HFFc6 (cell line): ENCODE measurements around the gene SMAD3. TPM values are rescaled to one million over a fixed set of nuclear protein-coding genes. Genes with fewer than 3 reads are reported as not detected.

Experiments used
- DNase-seq: peaks from one replicate; pipeline ENCODE4 v3.0.0-alpha.2; 2018
- H3K27ac Mint-ChIP-seq: 2 replicates; pipeline ENCODE4 v1.8.0; 2020; ENCODE audit warnings: mild to moderate bottlenecking, mixed read lengths
- H3K27me3 Mint-ChIP-seq: 2 replicates; pipeline ENCODE4 v1.8.0; 2021; ENCODE audit warnings: mild to moderate bottlenecking, moderate library complexity, mixed read lengths; ENCODE audit not compliant: insufficient read depth
- H3K36me3 Mint-ChIP-seq: 2 replicates; pipeline ENCODE4 v1.8.0; 2021; ENCODE audit warnings: low read depth, mixed read lengths
- H3K4me1 Mint-ChIP-seq: 2 replicates; pipeline ENCODE4 v1.8.0; 2020; ENCODE audit warnings: low read depth, mixed read lengths
- H3K4me3 Mint-ChIP-seq: 2 replicates; pipeline ENCODE4 v1.8.0; 2020; ENCODE audit warnings: mild to moderate bottlenecking, moderate library complexity, mixed read lengths
- H3K9me3 Mint-ChIP-seq: 2 replicates; pipeline ENCODE4 v1.8.0; 2020; ENCODE audit warnings: mild to moderate bottlenecking, mixed read lengths
- total RNA-seq, 6 experiments: library from RNA; stranded (reverse); fragmentation: NEBNext Ultra II Directional; extraction: Animal tissue kit (Norgen Biotek cat#: 25700); gene quantifications; 2 replicates in 1 of 6; 3 replicates in 5 of 6; pipeline ENCODE4 v1.2.3, GENCODE V29; 2021
- TF ChIP-seq, protein P1 (sequence below): fragments of 200-600 bp; sonication (generic); IDR thresholded peaks from 2 replicates; pipeline ENCODE4 v1.5.0; 2021; ENCODE audit warnings: antibody characterized with exemption, mild to moderate bottlenecking

Gene SMAD3
- total RNA-seq, 6 experiments from 2014 or later: 54.3 to 132 (median 118) TPM

DNA sequence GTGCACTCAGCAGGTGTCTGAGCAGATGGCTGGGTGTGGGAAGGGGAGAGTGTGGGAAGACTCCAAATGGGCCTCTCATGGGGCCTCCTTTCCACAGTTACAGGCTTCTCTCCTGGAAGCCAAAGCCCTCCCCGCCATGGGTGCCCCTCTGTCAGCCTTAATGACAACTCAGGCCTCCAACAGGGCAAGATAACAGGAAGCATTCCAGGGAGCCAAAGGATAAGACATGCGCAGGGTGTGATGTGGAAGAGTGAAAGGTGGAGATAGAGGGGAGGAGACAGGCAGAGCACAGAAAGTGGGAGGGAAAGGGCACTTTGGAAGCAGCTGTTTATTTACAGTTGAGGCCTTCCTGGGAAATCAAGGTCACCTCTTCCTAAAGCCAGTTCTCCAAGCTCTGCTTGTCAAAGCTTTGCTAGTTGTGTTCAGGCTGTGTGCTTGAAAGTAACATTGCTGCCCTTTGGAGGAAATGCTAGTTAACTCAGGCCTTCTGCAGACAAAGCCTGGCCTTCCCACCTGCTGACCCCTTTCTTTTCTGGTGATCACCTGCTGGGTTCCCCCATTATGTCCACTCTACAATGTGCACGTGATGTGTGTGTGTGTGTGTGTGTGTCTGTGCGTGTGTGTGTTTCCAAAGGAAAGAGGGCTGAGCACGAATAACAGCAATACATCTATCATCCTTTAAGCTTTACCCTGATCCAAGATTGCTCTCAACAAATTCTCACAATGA, 35.2 kb upstream of the SMAD3 start:
- Mint-ChIP-seq H3K36me3 (no peaks in the 10 kb centered on the region), H3K27me3 (peaks cover 5% of the 10 kb centered on the region), H3K27ac (no peak overlapping the region), H3K4me1 (peaks cover 43% of the 10 kb centered on the region), H3K9me3 (no peaks in the 10 kb centered on the region), H3K4me3 (no peak overlapping the region)
- DNase-seq: no peak
- TF ChIP-seq, protein P1, sequence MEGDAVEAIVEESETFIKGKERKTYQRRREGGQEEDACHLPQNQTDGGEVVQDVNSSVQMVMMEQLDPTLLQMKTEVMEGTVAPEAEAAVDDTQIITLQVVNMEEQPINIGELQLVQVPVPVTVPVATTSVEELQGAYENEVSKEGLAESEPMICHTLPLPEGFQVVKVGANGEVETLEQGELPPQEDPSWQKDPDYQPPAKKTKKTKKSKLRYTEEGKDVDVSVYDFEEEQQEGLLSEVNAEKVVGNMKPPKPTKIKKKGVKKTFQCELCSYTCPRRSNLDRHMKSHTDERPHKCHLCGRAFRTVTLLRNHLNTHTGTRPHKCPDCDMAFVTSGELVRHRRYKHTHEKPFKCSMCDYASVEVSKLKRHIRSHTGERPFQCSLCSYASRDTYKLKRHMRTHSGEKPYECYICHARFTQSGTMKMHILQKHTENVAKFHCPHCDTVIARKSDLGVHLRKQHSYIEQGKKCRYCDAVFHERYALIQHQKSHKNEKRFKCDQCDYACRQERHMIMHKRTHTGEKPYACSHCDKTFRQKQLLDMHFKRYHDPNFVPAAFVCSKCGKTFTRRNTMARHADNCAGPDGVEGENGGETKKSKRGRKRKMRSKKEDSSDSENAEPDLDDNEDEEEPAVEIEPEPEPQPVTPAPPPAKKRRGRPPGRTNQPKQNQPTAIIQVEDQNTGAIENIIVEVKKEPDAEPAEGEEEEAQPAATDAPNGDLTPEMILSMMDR: no peak

DNA sequence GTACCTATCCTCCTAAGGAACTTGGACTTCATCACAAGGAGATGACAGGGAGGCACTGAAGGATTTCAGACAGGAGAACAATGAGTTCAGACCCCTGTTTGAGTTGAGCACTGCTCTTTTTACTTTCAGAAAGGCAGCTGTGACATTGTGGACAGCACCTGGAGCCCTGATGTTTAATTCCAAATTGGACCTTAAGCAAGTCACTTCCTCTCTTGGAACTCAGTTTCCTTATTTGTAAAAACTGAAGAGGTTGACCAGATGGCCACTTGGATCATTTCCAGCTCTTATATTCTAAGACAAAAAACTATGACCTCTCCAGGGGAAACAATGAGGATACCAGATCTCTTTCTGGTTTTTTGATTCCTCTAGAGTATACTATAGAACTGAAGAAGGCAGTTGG, 34.1 kb upstream of the SMAD3 start:
- no peak for DNase-seq
- TF ChIP-seq, protein P1: no peak
- Mint-ChIP-seq H3K27me3 (peaks cover 5% of the 10 kb centered on the region), H3K27ac (no peak overlapping the region), H3K4me1 (peaks cover 39% of the 10 kb centered on the region), H3K36me3 (no peaks in the 10 kb centered on the region), H3K4me3 (no peak overlapping the region), H3K9me3 (no peaks in the 10 kb centered on the region)

DNA sequence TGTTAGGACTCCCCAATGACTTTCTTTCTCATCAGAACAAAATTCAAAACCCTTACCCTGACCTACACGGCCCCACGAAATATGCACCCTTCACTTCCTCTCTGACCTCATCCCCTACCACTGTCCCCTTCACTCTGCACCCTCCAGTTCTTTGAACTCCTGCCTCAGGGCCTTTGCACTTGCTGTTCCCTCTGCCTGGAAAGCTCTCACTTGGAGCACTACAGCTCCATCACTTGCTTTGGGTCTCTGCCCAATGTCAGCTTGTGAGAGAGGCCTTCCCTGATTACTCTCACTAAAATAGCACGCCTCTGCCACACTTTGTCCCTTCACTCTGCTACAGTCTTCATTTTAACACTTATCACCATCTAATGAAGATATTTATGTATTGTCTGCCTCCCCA, 32.8 kb upstream of the SMAD3 start:
- Mint-ChIP-seq H3K27ac (no peak overlapping the region), H3K9me3 (no peaks in the 10 kb centered on the region), H3K27me3 (peaks cover 5% of the 10 kb centered on the region), H3K4me1 (peaks cover 30% of the 10 kb centered on the region), H3K4me3 (no peak overlapping the region), H3K36me3 (no peaks in the 10 kb centered on the region)
- no peak for DNase-seq
- TF ChIP-seq, protein P1: no peak

DNA sequence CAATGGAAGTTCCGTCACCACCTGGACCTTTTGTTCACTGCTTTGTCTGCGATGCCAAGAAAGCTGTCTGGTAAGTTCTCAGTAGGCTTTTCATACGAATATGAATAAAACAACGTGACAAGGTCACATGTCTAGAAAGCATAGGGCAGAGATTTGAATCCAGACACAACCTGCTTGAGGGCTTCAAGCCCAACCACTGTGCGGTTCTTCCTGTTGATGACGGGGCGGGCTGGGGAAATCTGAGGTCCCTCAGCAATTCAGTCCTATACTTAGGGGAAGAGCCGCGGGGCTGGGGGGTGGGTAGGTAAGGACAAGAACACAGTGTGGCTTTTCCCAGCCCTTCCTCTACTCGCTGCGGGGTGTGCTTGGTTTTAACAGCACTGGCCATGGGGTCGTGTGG, 32.4 kb upstream of the SMAD3 start:
- no peak overlapping the region; the same call in 1 of the 2 replicates for H3K4me3 Mint-ChIP-seq

DNA sequence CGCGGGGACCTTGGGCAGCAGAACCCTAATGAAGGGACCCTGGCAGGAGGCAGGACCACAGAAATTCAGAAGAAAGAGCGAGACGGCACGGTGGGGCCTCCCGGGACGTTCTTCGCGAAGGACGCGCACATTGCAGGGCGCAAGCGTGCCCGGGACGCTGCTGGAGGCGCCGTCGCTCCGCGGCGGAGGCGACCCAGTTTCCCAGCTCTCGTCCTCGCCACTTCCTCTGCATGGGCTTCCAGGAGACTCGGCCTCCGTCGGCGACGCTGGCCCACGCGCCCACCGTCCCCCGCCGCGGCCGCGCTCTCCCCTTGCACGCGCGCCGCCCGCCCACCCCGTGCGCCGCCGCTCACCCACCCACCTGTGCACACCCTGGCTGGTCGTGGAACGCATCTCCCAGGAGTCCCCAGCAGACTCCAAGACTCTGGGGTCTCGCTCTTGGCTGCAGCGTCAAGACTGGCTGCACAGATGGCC, 31.8 kb upstream of the SMAD3 start:
- TF ChIP-seq, protein P1: no peak
- H3K4me3 Mint-ChIP-seq: peak overlapping the region; percentile 46; the same call in 1 of the 2 replicates
- no peak overlapping the region for H3K27ac Mint-ChIP-seq
- H3K27me3 Mint-ChIP-seq: peaks cover 5% of the 10 kb centered on the region
- no peaks in the 10 kb centered on the region for H3K36me3 Mint-ChIP-seq
- H3K4me1 Mint-ChIP-seq: peaks cover 20% of the 10 kb centered on the region
- DNase-seq: no peak
- no peaks in the 10 kb centered on the region for H3K9me3 Mint-ChIP-seq

More for the DNA sequence above, 32.4 kb upstream of the SMAD3 start:
- Mint-ChIP-seq H3K27me3 (peaks cover 5% of the 10 kb centered on the region), H3K27ac (no peak overlapping the region), H3K9me3 (no peaks in the 10 kb centered on the region), H3K36me3 (no peaks in the 10 kb centered on the region), H3K4me1 (peaks cover 26% of the 10 kb centered on the region)
- TF ChIP-seq, protein P1: no peak
- no peak for DNase-seq
